Thoracic aorta endothelial cell (primary cell): ENCODE results near the gene GSTP1. TPM values are rescaled to one million over a fixed set of nuclear protein-coding genes. Genes with fewer than 3 reads are reported as not detected.

ENCODE experiments used
- small RNA-seq: library from RNA; depleted of rRNA; stranded (forward); fragments of <200 nt; gene quantifications from one replicate; pipeline ENCODE3, GENCODE V24; 2012
- total RNA-seq: library from RNA; depleted of rRNA; stranded (reverse); fragments of >200 nt; gene quantifications from 2 replicates; pipeline ENCODE4 v1.2.3, GENCODE V29; 2012

GSTP1 gene
- total RNA-seq: 635 and 696 TPM in 2 replicates

DNA sequence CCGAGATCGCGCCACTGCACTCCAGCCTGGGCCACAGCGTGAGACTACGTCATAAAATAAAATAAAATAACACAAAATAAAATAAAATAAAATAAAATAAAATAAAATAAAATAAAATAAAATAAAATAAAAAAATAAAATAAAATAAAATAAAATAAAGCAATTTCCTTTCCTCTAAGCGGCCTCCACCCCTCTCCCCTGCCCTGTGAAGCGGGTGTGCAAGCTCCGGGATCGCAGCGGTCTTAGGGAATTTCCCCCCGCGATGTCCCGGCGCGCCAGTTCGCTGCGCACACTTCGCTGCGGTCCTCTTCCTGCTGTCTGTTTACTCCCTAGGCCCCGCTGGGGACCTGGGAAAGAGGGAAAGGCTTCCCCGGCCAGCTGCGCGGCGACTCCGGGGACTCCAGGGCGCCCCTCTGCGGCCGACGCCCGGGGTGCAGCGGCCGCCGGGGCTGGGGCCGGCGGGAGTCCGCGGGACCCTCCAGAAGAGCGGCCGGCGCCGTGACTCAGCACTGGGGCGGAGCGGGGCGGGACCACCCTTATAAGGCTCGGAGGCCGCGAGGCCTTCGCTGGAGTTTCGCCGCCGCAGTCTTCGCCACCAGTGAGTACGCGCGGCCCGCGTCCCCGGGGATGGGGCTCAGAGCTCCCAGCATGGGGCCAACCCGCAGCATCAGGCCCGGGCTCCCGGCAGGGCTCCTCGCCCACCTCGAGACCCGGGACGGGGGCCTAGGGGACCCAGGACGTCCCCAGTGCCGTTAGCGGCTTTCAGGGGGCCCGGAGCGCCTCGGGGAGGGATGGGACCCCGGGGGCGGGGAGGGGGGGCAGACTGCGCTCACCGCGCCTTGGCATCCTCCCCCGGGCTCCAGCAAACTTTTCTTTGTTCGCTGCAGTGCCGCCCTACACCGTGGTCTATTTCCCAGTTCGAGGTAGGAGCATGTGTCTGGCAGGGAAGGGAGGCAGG is at the start of gene GSTP1:
TSS of gene GSTP1 (plus strand) at position 566 of the 958 bp plus-strand sequence. CDS start at position 598, 32 bp downstream.

DNA sequence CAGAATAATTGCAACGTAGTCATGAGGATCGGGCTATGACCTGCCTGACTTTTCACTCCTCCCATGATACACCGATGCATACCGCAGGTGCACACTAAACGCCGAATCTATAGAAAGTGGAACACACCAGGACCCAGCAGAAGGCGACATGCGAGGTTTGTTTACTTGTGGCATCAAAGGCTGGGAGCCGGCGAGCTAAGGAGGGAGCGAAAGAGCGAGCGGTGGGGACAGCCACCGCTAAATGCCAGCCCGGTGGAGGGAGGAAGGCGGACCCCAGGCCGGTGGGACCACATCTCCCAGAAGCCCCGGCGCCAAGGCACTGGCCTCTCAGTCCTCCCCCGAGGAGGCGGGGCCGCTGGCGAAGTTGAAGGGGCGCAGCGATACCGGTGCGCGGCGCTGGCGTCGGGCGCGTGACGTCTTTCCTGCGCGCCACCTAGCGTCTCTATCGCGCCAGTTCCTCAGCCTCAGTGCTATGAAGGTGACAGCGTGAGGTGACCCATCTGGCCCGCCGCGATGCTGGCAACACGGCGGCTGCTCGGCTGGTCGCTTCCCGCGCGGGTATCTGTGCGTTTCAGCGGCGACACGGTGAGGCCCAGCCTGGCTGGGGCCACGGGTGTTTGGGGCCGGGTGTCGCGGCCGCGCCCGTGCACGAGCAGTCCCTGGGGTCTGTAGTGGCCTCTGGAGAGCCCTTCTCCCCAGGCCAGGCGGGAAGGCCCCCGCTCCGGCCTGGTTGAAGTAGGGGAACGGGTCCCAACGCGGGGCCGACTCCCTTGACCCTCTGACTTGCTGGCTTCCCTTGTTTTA is 23.1 kb downstream of the GSTP1 start, which contains the start of gene NDUFV1:
TSS of gene NDUFV1 (plus strand) at position 445 of the 804 bp plus-strand sequence. CDS start at position 514, 69 bp downstream.

DNA sequence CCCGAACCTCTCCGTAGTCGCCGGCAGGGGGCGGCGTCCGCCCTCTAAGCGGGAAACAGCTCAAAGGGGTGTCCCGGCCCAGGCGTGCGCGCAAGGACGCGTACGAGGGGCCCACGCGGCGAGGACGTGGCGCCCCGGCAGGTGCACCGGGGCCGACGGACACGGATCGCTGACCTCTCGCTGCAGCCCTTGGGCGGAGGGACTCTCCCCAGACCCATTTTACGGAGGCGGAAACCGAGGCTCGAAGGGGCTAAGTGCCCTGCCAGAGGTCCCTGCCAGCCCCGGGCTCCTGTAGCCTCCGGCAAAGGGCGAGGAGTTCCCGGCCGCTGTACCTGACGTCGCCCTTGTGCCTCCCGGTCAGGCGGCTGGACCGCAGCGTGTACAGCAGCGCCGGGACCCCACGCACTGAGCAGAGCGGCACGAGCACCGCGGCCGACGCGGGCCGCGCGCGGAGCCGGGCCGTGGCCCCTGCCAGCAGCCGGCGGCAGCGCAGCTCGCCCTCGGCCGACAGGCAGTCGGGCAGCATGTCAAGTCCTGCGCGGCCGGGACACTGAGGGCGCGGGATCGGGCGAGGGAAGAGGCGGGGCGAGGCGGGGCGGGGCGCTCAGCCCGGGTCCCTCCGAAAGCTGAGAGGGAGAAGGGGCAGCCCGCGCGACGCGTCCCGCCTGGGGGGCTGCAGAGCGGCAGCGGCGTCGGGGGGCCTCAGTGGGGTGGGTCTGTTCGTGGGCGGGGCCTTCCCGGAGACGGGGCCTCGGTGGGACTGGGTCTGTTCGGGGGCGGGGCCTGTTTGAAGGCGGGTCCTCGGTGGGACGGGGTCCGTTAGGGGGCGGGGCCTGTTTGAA is 46.0 kb downstream of the GSTP1 start, which contains the start of gene NUDT8:
TSS of gene NUDT8 (minus strand) at position 552 of the 842 bp plus-strand sequence. CDS start at position 526, 26 bp downstream.

Small RNA genes lying within 50 kb of the gene (small RNA-seq; reads per million reads assigned to genes)
- gene AP003385.3: not detected

Other genes with a start within 250 kb of the GSTP1 start
- 37.9 and 45.9 TPM in 2 replicates for gene POLD4, start 230.3 kb upstream of the GSTP1 start, total RNA-seq
- gene CLCF1, start 210.2 kb upstream of the GSTP1 start, total RNA-seq: 2.3 and 2.9 TPM in 2 replicates
- gene RAD9A, start 191.8 kb upstream of the GSTP1 start, total RNA-seq: 4.4 and 6.7 TPM in 2 replicates
- 200 and 207 TPM in 2 replicates for gene PPP1CA, start 182.0 kb upstream of the GSTP1 start, total RNA-seq
- not detected in 2 replicates for gene TBC1D10C, start 179.7 kb upstream of the GSTP1 start, total RNA-seq
- gene CARNS1, start 168.1 kb upstream of the GSTP1 start, total RNA-seq: 0.13 and 0.22 TPM in 2 replicates
- gene RPS6KB2, start 155.3 kb upstream of the GSTP1 start, total RNA-seq: 39.9 and 47.4 TPM in 2 replicates
- 0.27 and 0.93 TPM in 2 replicates for gene PTPRCAP, start 146.1 kb upstream of the GSTP1 start, total RNA-seq
- gene CORO1B, start 140.3 kb upstream of the GSTP1 start, total RNA-seq: 84.4 and 99.6 TPM in 2 replicates
- gene GPR152, start 131.1 kb upstream of the GSTP1 start, total RNA-seq: not detected in 2 replicates
- 0.65 and 1.1 TPM in 2 replicates for gene CABP4, start 128.5 kb upstream of the GSTP1 start, total RNA-seq
- gene TMEM134, start 114.6 kb upstream of the GSTP1 start, total RNA-seq: 19.4 and 20.2 TPM in 2 replicates
- gene AIP, start 100.8 kb upstream of the GSTP1 start, total RNA-seq: 34.6 and 37.0 TPM in 2 replicates
- gene PITPNM1, start 78.4 kb upstream of the GSTP1 start, total RNA-seq: 10.1 and 16.3 TPM in 2 replicates
- gene CDK2AP2, start 75.7 kb upstream of the GSTP1 start, total RNA-seq: 21.1 and 22.7 TPM in 2 replicates
- gene CABP2, start 60.4 kb upstream of the GSTP1 start, total RNA-seq: not detected in 2 replicates
- 156 and 162 TPM in 2 replicates for gene NDUFV1, start 23.1 kb downstream of the GSTP1 start, total RNA-seq
- gene NUDT8, start 46.1 kb downstream of the GSTP1 start, total RNA-seq: 9.6 and 12.3 TPM in 2 replicates
- gene TBX10, start 56.0 kb downstream of the GSTP1 start, total RNA-seq: not detected in 2 replicates
- gene ACY3, start 66.9 kb downstream of the GSTP1 start, total RNA-seq: not detected in 2 replicates
- not detected in 2 replicates for gene ALDH3B2, start 90.8 kb downstream of the GSTP1 start, total RNA-seq